ENCODE measurements around the gene ETFBKMT.

Gene ETFBKMT

GRCh38 chr12:31659087-31659942, at the start of gene ETFBKMT:
Gene ETFBKMT, plus strand, starts transcription at chr12:31659688. Its CDS starts 2,266 bp downstream, at chr12:31661954.
- peak; percentile 89 for DNase-seq

- DNase-seq = no peak
Observed at GRCh38 chr12:31612819-31613218, 46.7 kb upstream of the ETFBKMT start.

GRCh38 chr12:31618228-31619025, 41.1 kb upstream of the ETFBKMT start:
- no peak for DNase-seq

- DNase-seq = no peak
Observed at GRCh38 chr12:31620311-31620710, 39.2 kb upstream of the ETFBKMT start.

GRCh38 chr12:31622038-31622437, 37.5 kb upstream of the ETFBKMT start:
- no peak for DNase-seq

- no peak for DNase-seq
Observed at GRCh38 chr12:31626270-31626995, 33.1 kb upstream of the ETFBKMT start.

- DNase-seq = no peak
Observed at GRCh38 chr12:31627456-31628054, 31.9 kb upstream of the ETFBKMT start.

- no peak for DNase-seq
Observed at GRCh38 chr12:31629756-31630732, 29.4 kb upstream of the ETFBKMT start.

GRCh38 chr12:31631023-31631724, 28.3 kb upstream of the ETFBKMT start:
- no peak for DNase-seq

GRCh38 chr12:31631809-31632208, 27.7 kb upstream of the ETFBKMT start:
- no peak for DNase-seq

GRCh38 chr12:31633464-31633863, 26.0 kb upstream of the ETFBKMT start:
- DNase-seq = no peak

- no peak for DNase-seq
Observed at GRCh38 chr12:31634620-31635019, 24.9 kb upstream of the ETFBKMT start.

- DNase-seq = no peak
Observed at GRCh38 chr12:31641509-31642090, 17.9 kb upstream of the ETFBKMT start.

GRCh38 chr12:31644536-31644935, 15.0 kb upstream of the ETFBKMT start:
- no peak for DNase-seq

- DNase-seq = no peak
Observed at GRCh38 chr12:31645924-31646323, 13.6 kb upstream of the ETFBKMT start.

GRCh38 chr12:31647086-31647491, 12.4 kb upstream of the ETFBKMT start:
- no peak for DNase-seq

GRCh38 chr12:31650918-31651317, 8.6 kb upstream of the ETFBKMT start:
- no peak for DNase-seq

- DNase-seq = no peak
Observed at GRCh38 chr12:31651893-31652521, 7.5 kb upstream of the ETFBKMT start.

GRCh38 chr12:31655208-31655607, 4.3 kb upstream of the ETFBKMT start:
- DNase-seq = no peak

GRCh38 chr12:31655792-31656191, 3.7 kb upstream of the ETFBKMT start:
- no peak for DNase-seq
